Erythroblast (primary cell): ENCODE data around the gene GPR176.

Experiments used
- GATA1 ChIP-seq: IDR thresholded peaks from 2 replicates; pipeline ENCODE4 v1.6.1; 2011; ENCODE audit warnings: low read depth, mild to moderate bottlenecking, control low read depth, low read length, moderate library complexity
- POLR2A ChIP-seq: IDR thresholded peaks from 2 replicates; pipeline ENCODE4 v1.6.1; 2011; ENCODE audit warnings: mild to moderate bottlenecking, low read length

GRCh38 chr15:39830166-39830565, 89.9 kb downstream of the GPR176 start:
- no peak for TF ChIP-seq POLR2A
- no peak for TF ChIP-seq GATA1
